ENCODE measurements around the gene POP4.
"Not testable (repeated sequence)": the region's sequence is repeated elsewhere in the genome, so short reads cannot be mapped to it uniquely, and the experiment has no call there.

Gene POP4

GRCh38 chr19:29614046-29614445 is 8.0 kb downstream of the POP4 start:
- no peak for FAIRE-seq

GRCh38 chr19:29614780-29615179 is 8.7 kb downstream of the POP4 start:
- no peak for FAIRE-seq

- FAIRE-seq = no peak
These were observed 9.9 kb downstream of the POP4 start for GRCh38 chr19:29615891-29616425.

GRCh38 chr19:29616541-29616940 is 10.5 kb downstream of the POP4 start:
- no peak for FAIRE-seq

- no peak for FAIRE-seq
These were observed 11.5 kb downstream of the POP4 start for GRCh38 chr19:29617366-29618266.

- no peak for FAIRE-seq
These were observed 12.4 kb downstream of the POP4 start for GRCh38 chr19:29618434-29618833.

GRCh38 chr19:29618871-29619270 is 12.8 kb downstream of the POP4 start:
- FAIRE-seq = no peak

- FAIRE-seq = no peak
These were observed 14.9 kb downstream of the POP4 start for GRCh38 chr19:29620931-29621351.

- FAIRE-seq = no peak
These were observed 16.3 kb downstream of the POP4 start for GRCh38 chr19:29622166-29623070.

GRCh38 chr19:29623726-29624488 is 17.8 kb downstream of the POP4 start:
- FAIRE-seq = no peak

- FAIRE-seq = no peak
These were observed 18.6 kb downstream of the POP4 start for GRCh38 chr19:29624489-29625185.

GRCh38 chr19:29625186-29625651 is 19.1 kb downstream of the POP4 start:
- FAIRE-seq = no peak

GRCh38 chr19:29626386-29626785 is 20.3 kb downstream of the POP4 start:
- no peak for FAIRE-seq

- not testable (repeated sequence) for FAIRE-seq
These were observed 20.7 kb downstream of the POP4 start for GRCh38 chr19:29626832-29627231.

- FAIRE-seq = no peak
These were observed 22.7 kb downstream of the POP4 start for GRCh38 chr19:29628661-29629385.

GRCh38 chr19:29629836-29630534 is 23.9 kb downstream of the POP4 start:
- no peak for FAIRE-seq

GRCh38 chr19:29630655-29631054 is 24.6 kb downstream of the POP4 start:
- FAIRE-seq = no peak

GRCh38 chr19:29631450-29631849 is 25.4 kb downstream of the POP4 start:
- FAIRE-seq = no peak

GRCh38 chr19:29634002-29634401 is 27.9 kb downstream of the POP4 start:
- FAIRE-seq = no peak

- FAIRE-seq = no peak
These were observed 28.5 kb downstream of the POP4 start for GRCh38 chr19:29634423-29635130.

All from TTC549 (cell line).